Osteocyte (in vitro differentiated cells): ENCODE results near the gene STXBP3. TPM values are rescaled to one million over a fixed set of nuclear protein-coding genes. Genes with fewer than 3 reads are reported as not detected.

ENCODE experiments used
- DNase-seq: peaks from one replicate; pipeline ENCODE4 v3.0.0; 2021; ENCODE audit warnings: mixed read lengths; ENCODE audit not compliant: unreplicated experiment; ENCODE audit errors: extremely low spot score
- H3K27ac Mint-ChIP-seq: one replicate; pipeline ENCODE4 v1.8.0; 2021; ENCODE audit warnings: mild to moderate bottlenecking, mixed read lengths; ENCODE audit not compliant: unreplicated experiment
- H3K27me3 Mint-ChIP-seq: one replicate; pipeline ENCODE4 v1.8.0; 2021; ENCODE audit warnings: mixed read lengths; ENCODE audit not compliant: unreplicated experiment
- H3K36me3 Mint-ChIP-seq: one replicate; pipeline ENCODE4 v1.8.0; 2021; ENCODE audit warnings: mixed read lengths; ENCODE audit not compliant: unreplicated experiment
- H3K4me1 Mint-ChIP-seq: one replicate; pipeline ENCODE4 v1.8.0; 2021; ENCODE audit warnings: mixed read lengths; ENCODE audit not compliant: unreplicated experiment
- H3K4me3 Mint-ChIP-seq: one replicate; pipeline ENCODE4 v1.8.0; 2021; ENCODE audit warnings: mild to moderate bottlenecking, moderate library complexity, mixed read lengths; ENCODE audit not compliant: unreplicated experiment
- H3K9me3 Mint-ChIP-seq: one replicate; pipeline ENCODE4 v1.8.0; 2021; ENCODE audit warnings: mixed read lengths; ENCODE audit not compliant: unreplicated experiment
- total RNA-seq: library from RNA; stranded (reverse); gene quantifications from 2 replicates; pipeline ENCODE4 v1.2.1, GENCODE V29; 2021
- TF ChIP-seq, protein P1 (sequence below): fragments of 200-600 bp; sonication (generic); IDR thresholded peaks from 2 replicates; pipeline ENCODE4 v1.5.0; 2021; ENCODE audit warnings: antibody characterized with exemption, mild to moderate bottlenecking, moderate library complexity

STXBP3 gene
- total RNA-seq, 1 donor from 2014 or later: 54.7 TPM

DNA sequence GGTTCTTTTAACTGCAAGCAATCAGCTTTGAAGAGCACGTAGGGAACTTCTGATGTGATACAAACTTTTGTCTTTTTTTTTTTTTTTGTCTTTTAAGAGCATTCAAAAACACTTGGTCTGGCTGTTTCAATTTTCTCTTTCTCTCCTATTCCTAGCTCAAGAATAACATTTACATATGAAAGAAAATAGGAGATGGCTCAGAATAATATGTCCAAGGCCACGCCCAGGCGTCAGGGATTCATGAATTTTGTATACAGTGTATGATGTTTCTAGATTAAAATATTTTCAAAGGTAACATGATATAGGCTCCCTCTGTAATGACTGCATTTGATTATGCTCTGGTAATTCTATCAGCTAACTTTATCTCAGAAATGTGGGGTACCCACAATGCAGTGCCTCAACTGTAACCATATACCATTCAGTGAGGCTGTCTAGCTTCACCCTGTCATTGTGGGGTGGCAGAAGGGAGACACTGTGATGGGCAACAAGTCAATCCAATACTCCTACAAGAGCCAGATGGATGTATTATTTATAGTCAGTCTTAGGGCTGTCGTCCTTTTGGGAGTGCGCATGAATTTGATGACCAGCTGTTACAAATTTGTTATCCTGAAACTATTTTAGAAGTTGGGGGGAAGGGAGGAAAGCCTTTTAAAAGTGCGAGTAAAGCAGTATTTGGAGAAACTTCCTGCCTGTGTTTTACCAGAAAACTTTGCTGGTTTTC is 111.9 kb downstream of the STXBP3 start:
- Mint-ChIP-seq H3K36me3 (peaks cover 2% of the 10 kb centered on the region), H3K27ac (no peak overlapping the region), H3K4me3 (no peak overlapping the region), H3K4me1 (peaks cover 10% of the 10 kb centered on the region), H3K9me3 (no peaks in the 10 kb centered on the region), H3K27me3 (peaks cover 3% of the 10 kb centered on the region)
- TF ChIP-seq, protein P1, sequence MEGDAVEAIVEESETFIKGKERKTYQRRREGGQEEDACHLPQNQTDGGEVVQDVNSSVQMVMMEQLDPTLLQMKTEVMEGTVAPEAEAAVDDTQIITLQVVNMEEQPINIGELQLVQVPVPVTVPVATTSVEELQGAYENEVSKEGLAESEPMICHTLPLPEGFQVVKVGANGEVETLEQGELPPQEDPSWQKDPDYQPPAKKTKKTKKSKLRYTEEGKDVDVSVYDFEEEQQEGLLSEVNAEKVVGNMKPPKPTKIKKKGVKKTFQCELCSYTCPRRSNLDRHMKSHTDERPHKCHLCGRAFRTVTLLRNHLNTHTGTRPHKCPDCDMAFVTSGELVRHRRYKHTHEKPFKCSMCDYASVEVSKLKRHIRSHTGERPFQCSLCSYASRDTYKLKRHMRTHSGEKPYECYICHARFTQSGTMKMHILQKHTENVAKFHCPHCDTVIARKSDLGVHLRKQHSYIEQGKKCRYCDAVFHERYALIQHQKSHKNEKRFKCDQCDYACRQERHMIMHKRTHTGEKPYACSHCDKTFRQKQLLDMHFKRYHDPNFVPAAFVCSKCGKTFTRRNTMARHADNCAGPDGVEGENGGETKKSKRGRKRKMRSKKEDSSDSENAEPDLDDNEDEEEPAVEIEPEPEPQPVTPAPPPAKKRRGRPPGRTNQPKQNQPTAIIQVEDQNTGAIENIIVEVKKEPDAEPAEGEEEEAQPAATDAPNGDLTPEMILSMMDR: no peak
- DNase-seq: no peak

Other genes with a start within 250 kb of the STXBP3 start
- gene EEIG2, start 186.6 kb upstream of the STXBP3 start, total RNA-seq: 12.9 and 13.3 TPM in 2 replicates
- 6.8 and 7.2 TPM in 2 replicates for gene HENMT1, start 85.6 kb upstream of the STXBP3 start, total RNA-seq
- 35.0 and 39.2 TPM in 2 replicates for gene PRPF38B, start 54.4 kb upstream of the STXBP3 start, total RNA-seq
- gene FNDC7, start 33.8 kb upstream of the STXBP3 start, total RNA-seq: not detected in 2 replicates
- 0.70 and 1.1 TPM in 2 replicates for gene AKNAD1, start 110.4 kb downstream of the STXBP3 start, total RNA-seq
- gene GPSM2, start 130.3 kb downstream of the STXBP3 start, total RNA-seq: 37.1 and 40.9 TPM in 2 replicates
- gene CLCC1, start 216.8 kb downstream of the STXBP3 start, total RNA-seq: 48.4 and 51.1 TPM in 2 replicates